ENCODE measurements around the gene PTPN4.

The PTPN4 gene

DNA sequence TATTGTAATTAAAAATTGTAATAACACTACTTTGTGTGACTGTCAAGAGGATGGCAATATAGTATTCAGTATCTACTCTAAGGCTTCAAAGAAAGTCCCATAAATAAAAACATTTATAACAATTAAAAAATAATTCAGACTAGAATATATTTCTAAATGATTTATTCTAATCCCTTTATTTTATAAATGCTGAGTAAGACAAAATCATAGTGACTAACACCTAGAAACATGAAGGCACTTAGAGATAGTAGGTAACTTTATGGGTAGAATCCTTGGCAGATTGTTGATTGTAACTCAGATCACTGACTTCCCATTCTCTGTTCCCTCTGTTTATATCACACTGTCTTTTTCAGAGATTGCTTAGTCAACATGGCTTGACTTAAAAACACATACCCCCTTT, 174.6 kb downstream of the PTPN4 start:
- H2AFZ ChIP-seq (ENCODE audit: low read depth, low read length): no peak overlapping the region
- no peak overlapping the region for H3K9ac ChIP-seq (ENCODE audit: low read length)
- no peak overlapping the region for H3K27ac ChIP-seq (ENCODE audit: low read length)
- no peak overlapping the region for H3K4me2 ChIP-seq (ENCODE audit: low read length)
- no peaks in the 10 kb centered on the region for H3K4me1 ChIP-seq (ENCODE audit: low read length)
- TF ChIP-seq EZH2phosphoT487 (IDR thresholded peaks at IDR 0.05; ENCODE audit: low read depth): no peak
- TF ChIP-seq, protein P1, sequence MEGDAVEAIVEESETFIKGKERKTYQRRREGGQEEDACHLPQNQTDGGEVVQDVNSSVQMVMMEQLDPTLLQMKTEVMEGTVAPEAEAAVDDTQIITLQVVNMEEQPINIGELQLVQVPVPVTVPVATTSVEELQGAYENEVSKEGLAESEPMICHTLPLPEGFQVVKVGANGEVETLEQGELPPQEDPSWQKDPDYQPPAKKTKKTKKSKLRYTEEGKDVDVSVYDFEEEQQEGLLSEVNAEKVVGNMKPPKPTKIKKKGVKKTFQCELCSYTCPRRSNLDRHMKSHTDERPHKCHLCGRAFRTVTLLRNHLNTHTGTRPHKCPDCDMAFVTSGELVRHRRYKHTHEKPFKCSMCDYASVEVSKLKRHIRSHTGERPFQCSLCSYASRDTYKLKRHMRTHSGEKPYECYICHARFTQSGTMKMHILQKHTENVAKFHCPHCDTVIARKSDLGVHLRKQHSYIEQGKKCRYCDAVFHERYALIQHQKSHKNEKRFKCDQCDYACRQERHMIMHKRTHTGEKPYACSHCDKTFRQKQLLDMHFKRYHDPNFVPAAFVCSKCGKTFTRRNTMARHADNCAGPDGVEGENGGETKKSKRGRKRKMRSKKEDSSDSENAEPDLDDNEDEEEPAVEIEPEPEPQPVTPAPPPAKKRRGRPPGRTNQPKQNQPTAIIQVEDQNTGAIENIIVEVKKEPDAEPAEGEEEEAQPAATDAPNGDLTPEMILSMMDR (IDR thresholded peaks at IDR 0.05; ENCODE audit: low read depth, low read length): no peak
- H3K27me3 ChIP-seq (ENCODE audit: low read depth, low read length): no peaks in the 10 kb centered on the region
- H3K4me3 ChIP-seq (ENCODE audit: low read length): no peak overlapping the region
- H3K79me2 ChIP-seq (ENCODE audit: low read length): no peaks in the 10 kb centered on the region
- H3K9me3 ChIP-seq (ENCODE audit: insufficient read depth, low read length): no peaks in the 10 kb centered on the region
- no peaks in the 10 kb centered on the region for H4K20me1 ChIP-seq (ENCODE audit: insufficient read depth, low read length)
- H3K36me3 ChIP-seq (replicated peaks; ENCODE audit: low read depth, low read length): peaks cover 19% of the 10 kb centered on the region

DNA sequence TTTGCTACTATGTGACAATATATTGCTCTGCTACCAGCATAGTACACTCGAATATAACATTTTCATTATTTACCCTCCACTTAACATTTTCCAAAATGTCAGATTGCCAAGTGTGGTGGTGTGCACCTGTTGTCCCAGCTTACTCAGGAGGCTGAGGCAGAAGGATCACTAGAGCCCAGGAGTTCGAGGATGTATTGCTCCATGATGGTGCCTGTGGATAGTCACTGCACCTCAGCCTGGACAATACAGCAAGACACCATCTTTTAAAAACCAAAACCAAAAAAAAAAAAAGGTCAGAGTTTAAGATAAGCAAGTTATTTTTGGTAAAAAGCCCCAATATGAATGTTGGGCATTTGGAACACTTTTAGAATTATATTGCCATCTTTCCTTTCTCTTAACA, 178.0 kb downstream of the PTPN4 start:
- Histone ChIP-seq H3K4me1 (ENCODE audit: low read length) (no peaks in the 10 kb centered on the region), H3K36me3 (replicated peaks; ENCODE audit: low read depth, low read length) (peaks cover 15% of the 10 kb centered on the region), H2AFZ (ENCODE audit: low read depth, low read length) (no peak overlapping the region), H3K9ac (ENCODE audit: low read length) (no peak overlapping the region), H3K4me2 (ENCODE audit: low read length) (no peak overlapping the region), H3K79me2 (ENCODE audit: low read length) (no peaks in the 10 kb centered on the region), H3K9me3 (ENCODE audit: insufficient read depth, low read length) (no peaks in the 10 kb centered on the region), H3K27ac (ENCODE audit: low read length) (no peak overlapping the region), H3K27me3 (ENCODE audit: low read depth, low read length) (no peaks in the 10 kb centered on the region), H4K20me1 (ENCODE audit: insufficient read depth, low read length) (no peaks in the 10 kb centered on the region), H3K4me3 (ENCODE audit: low read length) (no peak overlapping the region)
- TF ChIP-seq EZH2phosphoT487 (IDR thresholded peaks at IDR 0.05; ENCODE audit: low read depth): no peak
- TF ChIP-seq, protein P1 (IDR thresholded peaks at IDR 0.05; ENCODE audit: low read depth, low read length): no peak

DNA sequence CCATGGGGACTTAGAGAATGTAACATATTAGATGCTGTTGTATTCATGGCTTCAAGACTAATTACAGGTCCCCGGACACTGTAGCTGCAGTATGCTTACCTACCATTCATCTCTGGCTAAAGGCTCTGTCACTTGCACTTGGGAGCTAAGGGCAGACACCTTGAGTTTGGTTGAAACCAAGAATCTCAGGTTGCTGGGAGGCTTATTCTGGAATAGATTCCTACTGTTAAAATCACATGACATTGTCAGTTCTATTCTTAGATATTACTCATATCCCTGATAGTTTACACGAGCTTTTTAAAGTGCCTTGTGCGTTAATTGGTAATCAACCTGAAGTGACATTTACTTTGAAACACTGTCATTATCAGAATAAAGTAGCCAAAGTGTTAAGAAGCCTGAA, 180.2 kb downstream of the PTPN4 start:
- no peaks in the 10 kb centered on the region for H3K27me3 ChIP-seq (ENCODE audit: low read depth, low read length)
- no peaks in the 10 kb centered on the region for H4K20me1 ChIP-seq (ENCODE audit: insufficient read depth, low read length)
- H3K4me2 ChIP-seq (ENCODE audit: low read length): no peak overlapping the region

DNA sequence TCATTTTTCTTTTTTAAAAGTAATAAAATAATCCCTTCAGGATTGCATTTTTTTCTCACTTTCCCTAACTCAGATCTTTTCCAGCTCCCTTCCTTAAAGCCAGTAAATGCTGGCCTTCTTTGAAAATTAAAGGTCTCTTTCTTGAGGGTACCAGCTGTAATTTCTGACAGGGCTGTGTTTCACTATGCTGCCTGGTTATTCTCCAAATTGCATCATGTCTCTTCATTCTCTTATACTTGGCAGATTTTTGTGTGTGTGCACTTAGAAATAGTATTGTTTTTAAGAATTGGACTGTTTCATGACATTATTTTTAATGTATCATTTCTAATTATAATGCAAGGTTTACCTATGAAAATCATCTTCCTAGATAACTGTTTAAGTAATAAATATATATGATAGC, 181.1 kb downstream of the PTPN4 start:
- H3K4me3 ChIP-seq (ENCODE audit: low read length): no peak overlapping the region
- no peak for TF ChIP-seq EZH2phosphoT487 (IDR thresholded peaks at IDR 0.05; ENCODE audit: low read depth)
- TF ChIP-seq, protein P1 (IDR thresholded peaks at IDR 0.05; ENCODE audit: low read depth, low read length): no peak
- no peak overlapping the region for H3K27ac ChIP-seq (ENCODE audit: low read length)
- H3K27me3 ChIP-seq (ENCODE audit: low read depth, low read length): no peaks in the 10 kb centered on the region
- H3K4me1 ChIP-seq (ENCODE audit: low read length): no peaks in the 10 kb centered on the region
- no peaks in the 10 kb centered on the region for H3K79me2 ChIP-seq (ENCODE audit: low read length)
- H3K4me2 ChIP-seq (ENCODE audit: low read length): no peak overlapping the region
- no peaks in the 10 kb centered on the region for H3K9me3 ChIP-seq (ENCODE audit: insufficient read depth, low read length)
- H2AFZ ChIP-seq (ENCODE audit: low read depth, low read length): no peak overlapping the region
- no peaks in the 10 kb centered on the region for H4K20me1 ChIP-seq (ENCODE audit: insufficient read depth, low read length)
- peaks cover 6% of the 10 kb centered on the region for H3K36me3 ChIP-seq (replicated peaks; ENCODE audit: low read depth, low read length)
- no peak overlapping the region for H3K9ac ChIP-seq (ENCODE audit: low read length)

More for the DNA sequence above, 180.2 kb downstream of the PTPN4 start:
- H3K9ac ChIP-seq (ENCODE audit: low read length): no peak overlapping the region
- H3K79me2 ChIP-seq (ENCODE audit: low read length): no peaks in the 10 kb centered on the region
- H3K4me1 ChIP-seq (ENCODE audit: low read length): no peaks in the 10 kb centered on the region
- no peak overlapping the region for H3K4me3 ChIP-seq (ENCODE audit: low read length)
- no peaks in the 10 kb centered on the region for H3K9me3 ChIP-seq (ENCODE audit: insufficient read depth, low read length)
- no peak overlapping the region for H3K27ac ChIP-seq (ENCODE audit: low read length)
- H2AFZ ChIP-seq (ENCODE audit: low read depth, low read length): no peak overlapping the region
- TF ChIP-seq, protein P1 (IDR thresholded peaks at IDR 0.05; ENCODE audit: low read depth, low read length): no peak
- TF ChIP-seq EZH2phosphoT487 (IDR thresholded peaks at IDR 0.05; ENCODE audit: low read depth): no peak
- peaks cover 8% of the 10 kb centered on the region for H3K36me3 ChIP-seq (replicated peaks; ENCODE audit: low read depth, low read length)

Measured in OCI-LY3 (cell line).